Hepatocyte (in vitro differentiated cells): ENCODE results near the gene BCL11A.

Experiments used
- EZH2 ChIP-seq: fragments of 200-600 bp; sonication (generic); IDR thresholded peaks from 2 replicates; pipeline ENCODE4 v1.6.1; 2016; ENCODE audit warnings: antibody characterized with exemption, mild to moderate bottlenecking, borderline replicate concordance
- TF ChIP-seq, protein P1 (sequence below): fragments of 200-600 bp; sonication (generic); IDR thresholded peaks from 2 replicates; pipeline ENCODE4 v1.5.1; 2016; ENCODE audit warnings: antibody characterized with exemption, mild to moderate bottlenecking; ENCODE audit not compliant: poor library complexity

DNA sequence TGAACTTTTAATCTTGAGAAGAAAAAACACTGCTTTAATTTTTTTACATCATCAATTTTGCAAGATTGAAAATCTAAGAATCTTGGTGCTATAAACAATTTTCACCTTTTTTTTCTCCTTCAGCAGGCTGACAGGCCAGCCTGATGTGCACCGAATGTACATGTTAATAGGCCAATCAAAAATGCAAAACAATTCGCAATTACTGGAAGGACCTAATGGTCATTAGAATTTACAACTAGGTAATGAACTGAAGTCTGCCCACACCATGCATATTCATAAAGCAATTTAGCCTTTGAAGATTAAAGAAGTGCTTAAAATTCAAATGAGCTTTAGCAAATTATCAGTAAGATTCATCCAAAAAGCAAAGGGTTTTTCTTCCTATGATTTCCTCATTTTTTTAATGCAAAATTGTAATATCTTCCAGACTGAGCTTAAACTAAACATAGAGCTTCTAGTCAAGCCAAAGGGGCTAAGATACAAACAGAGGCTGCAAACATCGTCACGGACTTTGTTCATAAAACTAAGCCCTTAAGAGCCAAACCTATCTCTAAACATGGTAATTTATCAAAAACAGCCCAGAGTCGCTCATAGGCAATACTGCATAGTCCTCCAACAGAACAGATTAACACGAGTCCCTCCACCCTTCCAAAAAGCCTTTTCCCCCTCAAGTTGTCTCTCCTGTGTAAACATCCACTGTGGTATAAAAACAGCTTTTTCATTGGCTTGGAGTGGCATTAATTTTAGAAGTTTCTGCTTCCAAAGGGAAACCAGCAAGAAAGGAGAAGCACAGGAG lies 18.4 kb downstream of the BCL11A start:
- TF ChIP-seq EZH2 = no peak
- TF ChIP-seq, protein P1, sequence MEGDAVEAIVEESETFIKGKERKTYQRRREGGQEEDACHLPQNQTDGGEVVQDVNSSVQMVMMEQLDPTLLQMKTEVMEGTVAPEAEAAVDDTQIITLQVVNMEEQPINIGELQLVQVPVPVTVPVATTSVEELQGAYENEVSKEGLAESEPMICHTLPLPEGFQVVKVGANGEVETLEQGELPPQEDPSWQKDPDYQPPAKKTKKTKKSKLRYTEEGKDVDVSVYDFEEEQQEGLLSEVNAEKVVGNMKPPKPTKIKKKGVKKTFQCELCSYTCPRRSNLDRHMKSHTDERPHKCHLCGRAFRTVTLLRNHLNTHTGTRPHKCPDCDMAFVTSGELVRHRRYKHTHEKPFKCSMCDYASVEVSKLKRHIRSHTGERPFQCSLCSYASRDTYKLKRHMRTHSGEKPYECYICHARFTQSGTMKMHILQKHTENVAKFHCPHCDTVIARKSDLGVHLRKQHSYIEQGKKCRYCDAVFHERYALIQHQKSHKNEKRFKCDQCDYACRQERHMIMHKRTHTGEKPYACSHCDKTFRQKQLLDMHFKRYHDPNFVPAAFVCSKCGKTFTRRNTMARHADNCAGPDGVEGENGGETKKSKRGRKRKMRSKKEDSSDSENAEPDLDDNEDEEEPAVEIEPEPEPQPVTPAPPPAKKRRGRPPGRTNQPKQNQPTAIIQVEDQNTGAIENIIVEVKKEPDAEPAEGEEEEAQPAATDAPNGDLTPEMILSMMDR = no peak
